Kidney (tissue), 14 donors: Measurements from ENCODE around the gene PPL. TPM values are rescaled to one million over a fixed set of nuclear protein-coding genes. Genes with fewer than 3 reads are reported as not detected.

ENCODE experiments used
- DNase-seq, 5 donors: peaks; one replicate each; pipeline ENCODE4 v3.0.0-alpha.2; 2013 to 2020
- FAIRE-seq: peaks from 2 replicates; lab custom pipeline; 2012; peaks lifted over from hg19 to GRCh38; lab: Jason Lieb, UNC
- H3K27ac ChIP-seq, 2 donors: one replicate each; pipeline ENCODE4 v1.7.0; 2013; ENCODE audit warnings: low read depth in 2 of 2, low read length in 2 of 2, inconsistent platforms in 1 of 2
- H3K27me3 ChIP-seq: one replicate; pipeline ENCODE4 v1.7.1; 2013; ENCODE audit warnings: low read length, inconsistent platforms; ENCODE audit not compliant: control insufficient read depth, insufficient read depth
- H3K36me3 ChIP-seq, 3 donors: one replicate each; pipeline versions ENCODE4 v1.7.0 to v1.7.1; 2013; ENCODE audit warnings: low read length in 3 of 3, control low read depth in 1 of 3, inconsistent platforms in 1 of 3; ENCODE audit not compliant: insufficient read depth in 3 of 3, control insufficient read depth in 2 of 3
- H3K4me1 ChIP-seq, 3 donors: one replicate each; pipeline versions ENCODE4 v1.7.0 to v1.7.1; 2013; ENCODE audit warnings: low read length in 3 of 3, inconsistent platforms in 1 of 3, low read depth in 1 of 3; ENCODE audit not compliant: control insufficient read depth in 2 of 3, insufficient read depth in 2 of 3
- H3K4me3 ChIP-seq, 3 donors: one replicate each; pipeline versions ENCODE4 v1.7.0 to v1.8.1; 2013; ENCODE audit warnings: low read length in 3 of 3, control low read depth in 1 of 3, inconsistent platforms in 1 of 3
- H3K9ac ChIP-seq, 3 donors: one replicate each; pipeline versions ENCODE4 v1.7.0 to v1.7.1; 2013; ENCODE audit warnings: low read length in 3 of 3, control low read depth in 1 of 3, inconsistent platforms in 1 of 3
- H3K9me3 ChIP-seq, 3 donors: one replicate each; pipeline versions ENCODE4 v1.7.0 to v1.7.1; 2013; ENCODE audit warnings: low read length in 3 of 3, control low read depth in 1 of 3, inconsistent platforms in 1 of 3; ENCODE audit not compliant: control insufficient read depth in 2 of 3, insufficient read depth in 1 of 3
- intact Hi-C: fragments of 100-400 bp; cut with DNase I; formaldehyde crosslinking; loops from one replicate; pipeline ENCODE4 v1.11.1; 2022
- polyA plus RNA-seq: library from polyadenylated mRNA; stranded (reverse); fragments of 350-450 nt; fragmentation: Illumina TruSeq; extraction: RNeasy Lipid Tissue Mini Kit (QIAGEN cat#74804); gene quantifications from one replicate; pipeline ENCODE4 v1.2.3, GENCODE V29; 2014; ENCODE audit warnings: low read depth, low replicate concordance; ENCODE audit not compliant: insufficient read depth
- total RNA-seq: library from RNA; stranded (reverse); fragmentation: NEBNext Ultra II Directional; extraction: Animal tissue kit (Norgen Biotek cat#: 25700); gene quantifications from one replicate; pipeline ENCODE4 v1.2.1, GENCODE V29; 2021
- TF ChIP-seq, protein P1 (sequence below): IDR thresholded peaks from 3 replicates; pipeline ENCODE4 v1.5.1; 2012; ENCODE audit warnings: mild to moderate bottlenecking, moderate library complexity, borderline replicate concordance; ENCODE audit not compliant: insufficient read depth; ENCODE audit errors: extremely low read depth
- donor health status: control.
- donor health status: control.
- donor health status: control.
- donor health status: control.
- donor health status: control.
- donor health status: DM: yes; HTN: yes; CAD: no.
- donor health status: Normal renal cell carcinoma (clear cell type).

Gene PPL
- total and polyA plus RNA-seq, 2 donors from 2014 or later = 7.7 to 78.4 TPM

DNA sequence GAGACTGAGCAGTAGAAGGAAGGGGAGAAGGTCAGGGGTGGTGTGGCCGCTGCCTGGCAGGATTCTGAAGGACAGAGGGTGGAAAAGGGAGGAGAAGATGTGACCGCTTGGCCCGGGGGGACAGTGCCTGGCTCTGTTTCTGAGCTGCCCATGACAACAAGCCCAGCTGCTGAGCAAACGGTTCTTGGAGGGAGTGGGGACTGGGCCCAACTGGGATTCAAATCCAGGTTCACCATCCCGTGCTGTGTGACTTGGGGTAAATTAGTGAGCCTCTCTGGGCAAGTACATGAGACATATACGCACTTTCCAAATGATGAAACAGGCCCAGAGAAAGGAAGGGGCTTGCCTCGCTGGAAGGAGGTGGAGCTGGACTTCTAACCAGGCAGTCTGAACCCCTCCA is 44.5 kb upstream of the PPL start:
- H3K36me3 ChIP-seq = no peaks in the 10 kb centered on the region
- no peak for DNase-seq
- no peak for FAIRE-seq
- no peaks in the 10 kb centered on the region for H3K4me1 ChIP-seq
- no peaks in the 10 kb centered on the region for H3K9me3 ChIP-seq
- H3K27me3 ChIP-seq = no peaks in the 10 kb centered on the region
- no peak overlapping the region for H3K4me3 ChIP-seq
- H3K27ac ChIP-seq = no peak overlapping the region
- TF ChIP-seq, protein P1, sequence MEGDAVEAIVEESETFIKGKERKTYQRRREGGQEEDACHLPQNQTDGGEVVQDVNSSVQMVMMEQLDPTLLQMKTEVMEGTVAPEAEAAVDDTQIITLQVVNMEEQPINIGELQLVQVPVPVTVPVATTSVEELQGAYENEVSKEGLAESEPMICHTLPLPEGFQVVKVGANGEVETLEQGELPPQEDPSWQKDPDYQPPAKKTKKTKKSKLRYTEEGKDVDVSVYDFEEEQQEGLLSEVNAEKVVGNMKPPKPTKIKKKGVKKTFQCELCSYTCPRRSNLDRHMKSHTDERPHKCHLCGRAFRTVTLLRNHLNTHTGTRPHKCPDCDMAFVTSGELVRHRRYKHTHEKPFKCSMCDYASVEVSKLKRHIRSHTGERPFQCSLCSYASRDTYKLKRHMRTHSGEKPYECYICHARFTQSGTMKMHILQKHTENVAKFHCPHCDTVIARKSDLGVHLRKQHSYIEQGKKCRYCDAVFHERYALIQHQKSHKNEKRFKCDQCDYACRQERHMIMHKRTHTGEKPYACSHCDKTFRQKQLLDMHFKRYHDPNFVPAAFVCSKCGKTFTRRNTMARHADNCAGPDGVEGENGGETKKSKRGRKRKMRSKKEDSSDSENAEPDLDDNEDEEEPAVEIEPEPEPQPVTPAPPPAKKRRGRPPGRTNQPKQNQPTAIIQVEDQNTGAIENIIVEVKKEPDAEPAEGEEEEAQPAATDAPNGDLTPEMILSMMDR = no peak
- no peak overlapping the region for H3K9ac ChIP-seq
- intact Hi-C loops = no loop called here

DNA sequence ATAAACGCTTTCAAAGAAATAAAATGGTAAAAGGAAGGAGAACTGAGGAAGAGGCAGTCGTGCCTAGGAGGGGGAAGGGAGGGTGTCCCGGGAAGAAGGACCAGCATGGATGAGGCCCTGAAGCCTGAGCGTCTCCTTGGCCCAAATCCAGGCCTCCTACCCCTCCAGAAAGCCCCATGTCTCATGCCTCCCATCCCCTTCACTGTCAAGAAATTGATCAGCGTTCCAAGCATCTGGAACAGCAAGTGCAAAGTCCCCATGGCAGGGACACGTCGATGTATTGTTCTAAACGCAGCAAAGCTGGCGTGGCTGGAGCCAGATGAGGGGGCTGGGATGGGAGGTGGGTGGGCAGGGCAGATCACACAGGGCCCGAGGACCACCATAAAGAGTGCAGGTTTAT is 43.7 kb upstream of the PPL start:
- FAIRE-seq (no peak), DNase-seq (no peak)
- H3K9me3 ChIP-seq = no peaks in the 10 kb centered on the region

DNA sequence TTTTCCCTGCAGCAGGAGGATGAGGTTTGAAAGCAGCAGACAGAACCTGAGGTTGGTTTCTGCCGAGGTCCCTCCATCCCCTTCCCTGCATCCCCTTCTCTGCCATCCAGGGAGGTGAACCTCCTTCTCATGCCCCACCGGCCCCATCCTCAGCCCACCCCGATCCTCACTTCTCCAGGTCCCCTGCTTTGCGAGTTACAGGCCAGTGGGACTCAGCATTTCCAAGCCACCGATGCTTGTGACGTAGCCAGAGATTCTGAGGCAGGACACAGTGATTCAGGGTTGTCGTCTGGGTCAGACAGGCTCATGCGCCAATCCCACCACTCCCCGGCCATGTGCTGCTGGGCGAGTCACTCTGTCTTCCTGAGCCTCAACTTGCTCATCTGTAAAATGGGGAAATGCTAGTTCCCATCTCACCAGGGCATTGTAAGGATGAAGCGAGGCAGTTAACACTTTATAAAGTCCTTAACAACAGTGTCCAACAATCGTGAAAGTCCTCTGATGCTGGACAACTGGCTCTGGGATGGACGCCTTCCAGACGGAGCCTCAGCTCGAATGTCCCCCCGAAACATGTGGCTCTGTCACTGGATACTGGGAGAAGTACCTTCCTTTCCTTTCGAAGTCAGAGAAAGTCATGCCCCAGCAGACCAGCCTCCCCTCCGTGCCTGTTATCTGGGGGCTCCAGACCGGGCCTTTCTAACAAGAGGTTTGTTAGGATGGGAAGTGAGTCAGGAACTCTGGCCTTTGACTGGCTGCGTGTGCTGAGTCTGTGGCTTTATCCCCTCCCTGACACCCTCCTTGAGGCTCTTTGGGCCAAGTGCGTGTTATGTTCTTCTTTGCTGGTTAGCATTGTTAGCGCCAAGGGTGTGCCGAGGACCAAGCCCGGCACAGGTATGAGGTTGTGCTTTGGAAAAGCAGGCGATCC is 43.0 kb upstream of the PPL start:
- no peak for FAIRE-seq
- H3K9ac ChIP-seq = no peak overlapping the region
- intact Hi-C loops = no loop called here

More for the DNA sequence above, 43.7 kb upstream of the PPL start:
- Histone ChIP-seq H3K4me3 (no peak overlapping the region), H3K27me3 (no peaks in the 10 kb centered on the region), H3K27ac (no peak overlapping the region), H3K9ac (no peak overlapping the region), H3K36me3 (no peaks in the 10 kb centered on the region), H3K4me1 (no peaks in the 10 kb centered on the region)
- intact Hi-C loops = no loop called here
- TF ChIP-seq, protein P1 = no peak

More for the DNA sequence above, 43.0 kb upstream of the PPL start:
- H3K27me3 ChIP-seq = no peaks in the 10 kb centered on the region
- peak in 1 of 5 donors; percentile 15 for DNase-seq
- no peak overlapping the region for H3K27ac ChIP-seq
- H3K4me1 ChIP-seq = no peaks in the 10 kb centered on the region
- no peaks in the 10 kb centered on the region for H3K9me3 ChIP-seq
- H3K36me3 ChIP-seq = no peaks in the 10 kb centered on the region
- TF ChIP-seq, protein P1 = no peak
- H3K4me3 ChIP-seq = no peak overlapping the region
